Mesodermal cell (in vitro differentiated cells): ENCODE results near the gene FAM13A.

Experiments
- H3K27ac ChIP-seq: 2 replicates; pipeline ENCODE4 v1.7.0; 2013; ENCODE audit warnings: mild to moderate bottlenecking, low read depth, low read length, moderate library complexity; ENCODE audit not compliant: severe bottlenecking
- H3K36me3 ChIP-seq: 2 replicates; pipeline ENCODE4 v1.7.1; 2013; ENCODE audit warnings: mild to moderate bottlenecking, low read length, moderate library complexity; ENCODE audit not compliant: control insufficient read depth, insufficient read depth
- H3K4me1 ChIP-seq: one replicate; pipeline ENCODE4 v1.7.1; 2013; ENCODE audit warnings: mild to moderate bottlenecking, low read length; ENCODE audit not compliant: insufficient read depth, control insufficient read depth, poor library complexity, severe bottlenecking
- H3K4me3 ChIP-seq: 2 replicates; pipeline ENCODE4 v1.7.0; 2013; ENCODE audit warnings: low read length, control low read depth, mild to moderate bottlenecking; ENCODE audit not compliant: insufficient read depth, poor library complexity, severe bottlenecking; ENCODE audit errors: extremely low read depth
- H3K9me3 ChIP-seq: 2 replicates; pipeline ENCODE4 v1.7.1; 2013; ENCODE audit warnings: mild to moderate bottlenecking, low read length, moderate library complexity; ENCODE audit not compliant: control insufficient read depth
- WGBS, 2 experiments: methylation state at CpG; one replicate each; pipeline ENCODE4 v1.1.5; 2013; ENCODE audit warnings: missing lambda C conversion rate in 2 of 2; ENCODE audit not compliant: insufficient coverage in 2 of 2; 5-methylcytosine and 5-hydroxymethylcytosine counted together

Gene FAM13A

DNA sequence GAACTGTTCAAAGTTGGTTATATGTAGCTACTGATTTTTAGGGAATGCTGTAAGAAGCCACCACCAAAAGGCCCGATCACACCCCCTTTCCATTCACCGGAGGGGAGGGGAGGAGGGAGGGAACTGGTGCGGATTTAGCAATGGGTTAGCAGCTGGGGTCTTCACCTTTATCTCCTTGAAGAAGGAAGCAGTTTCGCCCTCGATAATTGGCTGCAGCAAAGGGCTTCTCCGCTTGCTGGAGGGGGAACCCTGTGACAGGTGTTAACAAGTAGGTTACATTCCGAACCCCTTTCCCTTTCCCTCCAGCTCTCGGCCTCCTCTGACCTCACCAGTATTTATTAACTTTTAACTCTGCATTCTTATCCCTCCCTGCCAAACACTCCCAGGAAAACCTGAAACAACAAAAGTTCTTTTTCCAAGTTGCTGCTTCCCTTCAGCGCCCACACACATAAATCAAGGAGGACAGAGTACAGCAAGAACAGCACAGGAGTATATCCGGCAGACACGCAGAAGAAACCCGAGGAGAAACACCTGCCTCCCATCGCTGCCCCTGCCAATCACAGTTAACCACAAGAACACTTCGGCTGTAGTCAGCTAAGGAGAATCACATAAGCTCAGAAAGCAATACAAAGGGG is 319.6 kb downstream of the FAM13A start:
- 84 to 91% methylated on average over 7 to 10 of the region's 14 CpGs for WGBS, 2 experiments
- no peaks in the 10 kb centered on the region for H3K4me1 ChIP-seq
- H3K9me3 ChIP-seq = no peaks in the 10 kb centered on the region
- no peak overlapping the region for H3K4me3 ChIP-seq
- no peak overlapping the region for H3K27ac ChIP-seq
- peaks cover 31% of the 10 kb centered on the region for H3K36me3 ChIP-seq

- 80 to 100% methylated on average over 3 of the region's 3 CpGs for WGBS, 2 experiments
- Histone ChIP-seq H3K9me3 (no peaks in the 10 kb centered on the region), H3K4me1 (no peaks in the 10 kb centered on the region), H3K36me3 (peaks cover 34% of the 10 kb centered on the region), H3K4me3 (no peak overlapping the region), H3K27ac (no peak overlapping the region)
These were observed 320.7 kb downstream of the FAM13A start for GRCh38 chr4:88736264-88736663.

DNA sequence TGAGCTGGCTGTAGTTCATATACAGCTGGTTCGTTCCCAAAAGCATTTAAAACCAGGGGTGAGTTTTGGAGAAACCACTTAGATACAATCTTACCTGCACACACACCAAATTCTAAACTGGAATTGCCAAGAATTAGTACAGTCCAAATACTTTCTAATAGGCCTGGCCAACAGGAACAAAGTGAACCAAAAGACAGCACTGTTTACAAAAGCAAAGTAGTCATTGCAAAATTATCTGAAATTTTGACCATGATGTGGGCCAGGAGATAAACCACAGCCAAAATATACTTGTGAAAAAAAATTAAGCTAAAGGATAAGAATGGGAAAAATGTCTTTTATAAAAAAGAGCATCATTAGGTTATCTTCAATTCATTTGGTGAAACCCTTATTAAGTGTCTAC is 321.4 kb downstream of the FAM13A start:
- Histone ChIP-seq H3K27ac (no peak overlapping the region), H3K36me3 (peaks cover 34% of the 10 kb centered on the region), H3K9me3 (no peaks in the 10 kb centered on the region), H3K4me3 (no peak overlapping the region), H3K4me1 (no peaks in the 10 kb centered on the region)
- WGBS, 2 experiments = no CpG with 5 or more reads among the region's 1 CpG

- Histone ChIP-seq H3K9me3 (no peaks in the 10 kb centered on the region), H3K4me3 (no peak overlapping the region), H3K36me3 (peaks cover 39% of the 10 kb centered on the region), H3K4me1 (no peaks in the 10 kb centered on the region), H3K27ac (no peak overlapping the region)
- WGBS, 2 experiments = 93 to 95% methylated on average over 3 of the region's 3 CpGs
These were observed 322.5 kb downstream of the FAM13A start for GRCh38 chr4:88734403-88734949.

- H3K27ac ChIP-seq = no peak overlapping the region
- no peaks in the 10 kb centered on the region for H3K4me1 ChIP-seq
- no peaks in the 10 kb centered on the region for H3K9me3 ChIP-seq
- WGBS, 2 experiments = 93% methylated on average over 4 of the region's 5 CpGs; no CpG with 5 or more reads in 1 of the 2 experiments
- H3K36me3 ChIP-seq = peaks cover 41% of the 10 kb centered on the region
- no peak overlapping the region for H3K4me3 ChIP-seq
These were observed 324.1 kb downstream of the FAM13A start for GRCh38 chr4:88732714-88733368.

- H3K4me3 ChIP-seq = no peak overlapping the region
- H3K4me1 ChIP-seq = no peaks in the 10 kb centered on the region
- no peak overlapping the region for H3K27ac ChIP-seq
- no peaks in the 10 kb centered on the region for H3K9me3 ChIP-seq
- 93 to 96% methylated on average over 4 of the region's 4 CpGs for WGBS, 2 experiments
- H3K36me3 ChIP-seq = peaks cover 40% of the 10 kb centered on the region
These were observed 325.6 kb downstream of the FAM13A start for GRCh38 chr4:88731381-88731780.

DNA sequence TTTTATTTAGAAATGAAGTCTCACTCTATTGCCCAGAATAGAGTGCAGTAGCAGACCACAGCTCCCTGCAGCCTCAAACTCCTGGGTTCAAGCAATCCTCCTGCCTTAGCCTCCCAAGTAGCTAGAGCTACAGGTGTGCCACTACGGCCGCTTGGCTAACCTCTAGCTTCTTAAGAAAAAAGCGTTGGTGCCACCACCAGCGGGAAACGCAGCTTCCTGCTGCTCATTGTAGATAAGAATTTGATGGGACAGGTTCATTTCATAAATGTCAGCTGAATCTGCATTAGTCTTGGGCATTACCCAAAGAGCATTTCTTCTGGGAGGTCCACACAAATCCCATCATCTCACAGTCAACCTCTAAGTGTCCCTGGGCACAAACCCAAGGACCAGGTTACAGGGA is 326.2 kb downstream of the FAM13A start:
- peaks cover 36% of the 10 kb centered on the region for H3K36me3 ChIP-seq
- no peak overlapping the region for H3K27ac ChIP-seq
- no peaks in the 10 kb centered on the region for H3K9me3 ChIP-seq
- H3K4me3 ChIP-seq = no peak overlapping the region
- WGBS, 2 experiments = 81 to 100% methylated on average over 3 to 5 of the region's 5 CpGs
- H3K4me1 ChIP-seq = no peaks in the 10 kb centered on the region

DNA sequence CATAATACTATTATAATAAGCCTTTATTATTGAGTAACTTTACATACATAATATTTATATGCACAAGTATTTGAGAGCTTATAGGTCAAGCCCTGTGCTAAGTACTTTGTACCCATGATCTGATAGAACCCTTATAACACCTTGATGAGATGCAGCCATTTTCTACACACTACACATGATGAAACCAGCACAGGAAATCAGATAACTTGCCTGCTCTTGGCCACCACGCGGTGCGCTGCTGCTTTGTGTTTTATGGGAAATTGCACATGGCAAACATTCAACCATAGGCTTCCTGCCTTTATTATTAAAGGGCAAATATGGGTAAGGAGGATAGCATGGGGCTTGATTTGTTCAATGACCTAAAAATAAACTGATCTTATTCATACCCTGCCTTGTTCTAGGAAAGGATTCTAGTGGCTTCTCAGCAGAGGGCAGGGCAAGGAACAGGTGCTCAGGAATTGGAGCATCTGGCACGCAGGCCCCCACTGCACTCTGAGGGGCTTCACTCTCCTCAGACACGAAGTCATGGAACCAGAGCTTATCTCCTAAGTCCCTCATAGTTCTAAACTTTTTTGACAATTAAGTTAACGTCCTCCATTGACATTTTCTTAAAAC is 327.7 kb downstream of the FAM13A start:
- no peaks in the 10 kb centered on the region for H3K9me3 ChIP-seq
- 83 to 84% methylated on average over 2 of the region's 6 CpGs for WGBS, 2 experiments

DNA sequence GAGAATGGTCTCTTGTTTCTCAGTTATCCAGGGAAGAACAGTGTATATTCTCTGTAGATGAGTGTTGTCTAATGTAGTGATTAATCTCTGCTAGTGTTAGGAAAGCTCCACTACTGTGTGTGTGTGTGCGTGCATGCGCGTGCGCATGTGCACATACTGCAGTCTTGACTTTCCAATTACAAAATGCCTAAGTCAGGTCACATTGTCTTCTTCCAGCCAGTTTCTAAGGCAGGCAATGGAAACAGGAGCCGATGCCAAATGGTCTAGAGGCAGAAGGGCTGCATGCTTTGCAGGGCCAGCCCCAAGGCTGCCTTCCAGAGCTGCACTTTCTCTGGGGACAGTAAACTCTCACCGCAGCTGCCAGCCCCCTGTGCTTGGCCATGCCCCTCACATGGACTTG is 328.8 kb downstream of the FAM13A start:
- Histone ChIP-seq H3K27ac (no peak overlapping the region), H3K4me1 (no peaks in the 10 kb centered on the region), H3K36me3 (peaks cover 31% of the 10 kb centered on the region), H3K9me3 (no peaks in the 10 kb centered on the region), H3K4me3 (no peak overlapping the region)
- 98 to 100% methylated on average over 6 of the region's 6 CpGs for WGBS, 2 experiments

More for the DNA sequence above, 327.7 kb downstream of the FAM13A start:
- H3K4me1 ChIP-seq = no peaks in the 10 kb centered on the region
- no peak overlapping the region for H3K27ac ChIP-seq
- H3K36me3 ChIP-seq = peaks cover 31% of the 10 kb centered on the region
- H3K4me3 ChIP-seq = no peak overlapping the region

DNA sequence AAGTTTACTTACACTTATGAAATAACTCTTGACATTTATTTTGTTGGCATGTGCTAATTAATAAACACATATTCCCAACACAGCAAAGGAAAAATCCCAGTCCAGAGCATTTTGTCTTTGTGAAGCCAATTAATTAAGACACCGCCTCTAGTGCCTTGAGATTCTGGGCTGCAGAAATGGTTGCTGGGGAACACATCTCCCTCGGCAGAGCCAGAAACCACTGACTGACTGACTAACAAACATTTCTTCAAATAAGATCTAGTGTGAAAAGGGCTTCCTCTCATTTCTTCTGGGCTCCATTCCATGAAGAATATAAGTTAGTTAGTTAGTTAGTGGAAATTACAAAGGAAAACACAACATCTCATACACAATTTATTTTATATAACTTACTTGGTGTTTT is 331.0 kb downstream of the FAM13A start:
- Histone ChIP-seq H3K4me3 (no peak overlapping the region), H3K9me3 (no peaks in the 10 kb centered on the region), H3K4me1 (no peaks in the 10 kb centered on the region), H3K27ac (no peak overlapping the region), H3K36me3 (peaks cover 28% of the 10 kb centered on the region)
- WGBS, 2 experiments = no CpG with 5 or more reads among the region's 2 CpGs

DNA sequence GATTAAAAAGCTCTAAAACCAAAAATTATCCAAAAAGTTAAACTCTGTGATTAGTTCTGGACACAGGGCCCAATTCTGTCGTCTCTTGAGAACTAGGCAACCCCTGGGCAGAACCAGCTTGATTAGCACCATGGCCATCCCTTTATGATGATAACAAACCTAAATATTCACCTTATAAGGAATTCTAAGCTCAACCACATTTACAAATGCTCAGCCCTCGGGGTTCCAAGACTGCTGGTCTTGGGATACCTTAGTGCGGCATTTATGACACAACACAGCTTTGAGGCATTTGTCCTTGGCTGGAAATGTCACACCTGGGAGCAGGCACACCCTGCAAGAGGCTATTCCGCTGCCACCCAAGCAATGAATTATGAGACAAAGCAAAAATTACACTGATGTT is 331.8 kb downstream of the FAM13A start:
- no peak overlapping the region for H3K4me3 ChIP-seq
- H3K36me3 ChIP-seq = peaks cover 21% of the 10 kb centered on the region
- WGBS, 2 experiments = 71 to 85% methylated on average over 2 to 4 of the region's 4 CpGs

More for the DNA sequence above, 331.8 kb downstream of the FAM13A start:
- Histone ChIP-seq H3K4me1 (no peaks in the 10 kb centered on the region), H3K27ac (no peak overlapping the region), H3K9me3 (no peaks in the 10 kb centered on the region)
